Panc1 (cell line): Measurements from ENCODE around the gene STOX2. TPM values are rescaled to one million over a fixed set of nuclear protein-coding genes. Genes with fewer than 3 reads are reported as not detected.

Source experiments
- ATAC-seq: fragments of 200-7000 bp; cut with Tn5 transposase; 2 replicates; pipeline ENCODE4 v1.9.1; 2020; ENCODE audit warnings: mild to moderate bottlenecking, moderate library complexity
- BruUV-seq: library from RNA; stranded (reverse); fragments of 400-500 nt; replicated peaks from 2 replicates; lab custom pipeline; 2021; lab: Mats Ljungman, UMichigan
- CTCF ChIA-PET: fragments of 300-600 bp; sonication (Branson Sonifier 250); formaldehyde crosslinking; loops from one replicate; lab custom pipeline; 2022; ENCODE audit warnings: antibody characterized with exemption; lab: Charles Lee
- POLR2A ChIA-PET: fragments of 300-600 bp; sonication (Branson Sonifier 250); formaldehyde crosslinking; loops from one replicate; lab custom pipeline; 2022; ENCODE audit warnings: antibody characterized with exemption; lab: Charles Lee
- DNase-seq: peaks from one replicate; pipeline ENCODE4 v3.0.0-alpha.2; 2010; ENCODE audit warnings: low read depth, low spot score
- H3K27ac ChIP-seq: 2 replicates; pipeline ENCODE4 v1.5.1; 2011; ENCODE audit warnings: mild to moderate bottlenecking, low read length, inconsistent platforms
- H3K27me3 ChIP-seq: fragments of 200-500 bp; sonication (Bioruptor generic); 2 replicates; pipeline ENCODE4 v1.6.0; 2014; ENCODE audit warnings: low read length, inconsistent platforms; ENCODE audit not compliant: control insufficient read depth, insufficient read depth
- H3K36me3 ChIP-seq: fragments of 200-500 bp; sonication (Bioruptor generic); 2 replicates; pipeline ENCODE4 v1.5.1; 2014; ENCODE audit warnings: inconsistent platforms, mild to moderate bottlenecking, low read length, moderate library complexity; ENCODE audit not compliant: control insufficient read depth, insufficient read depth
- H3K4me1 ChIP-seq: 2 replicates; pipeline ENCODE4 v1.5.1; 2011; ENCODE audit warnings: inconsistent platforms, mild to moderate bottlenecking, low read length, moderate library complexity; ENCODE audit not compliant: control insufficient read depth, insufficient read depth
- H3K4me3 ChIP-seq, 2 experiments: 2 replicates each; pipeline ENCODE4 v1.5.1; 2011 to 2012; ENCODE audit warnings: low read depth in 2 of 2, low read length in 2 of 2, mild to moderate bottlenecking in 2 of 2, inconsistent platforms in 1 of 2, moderate library complexity in 1 of 2
- H3K9me3 ChIP-seq: fragments of 200-500 bp; sonication (Bioruptor generic); 2 replicates; pipeline ENCODE4 v1.5.1; 2014; ENCODE audit warnings: low read depth, mild to moderate bottlenecking, inconsistent platforms, low read length, moderate library complexity; ENCODE audit not compliant: control insufficient read depth, insufficient read depth
- POLR2AphosphoS5 ChIP-seq: IDR thresholded peaks from 2 replicates; pipeline ENCODE4 v1.6.1; 2012; ENCODE audit warnings: mild to moderate bottlenecking, low read depth, low read length, moderate library complexity
- SIN3A ChIP-seq: IDR thresholded peaks from 2 replicates; pipeline ENCODE4 v1.6.1; 2012; ENCODE audit warnings: low read depth, mild to moderate bottlenecking, low read length, moderate library complexity, borderline replicate concordance; ENCODE audit not compliant: insufficient read depth
- TCF7L2 ChIP-seq: IDR thresholded peaks from 2 replicates; pipeline ENCODE4 v1.6.1; 2011; ENCODE audit warnings: mild to moderate bottlenecking, low read depth, low read length, inconsistent platforms
- in situ Hi-C: cut with HindIII; loops from 2 replicates; pipeline ENCODE4 v1.10.0; 2016; ENCODE audit warnings: low sequenced_read_pairs, low pct_unique_long_range_greater_than_20kb
- intact Hi-C: fragments of 100-400 bp; cut with micrococcal nuclease; formaldehyde crosslinking; loops from one replicate; pipeline ENCODE4 v1.10.0; 2022; ENCODE audit not compliant: unreplicated experiment
- total RNA-seq: library from RNA; stranded (reverse); gene quantifications from one replicate; pipeline ENCODE4 v1.2.1, GENCODE V29; 2021; ENCODE audit not compliant: unreplicated experiment
- TF ChIP-seq, protein P1 (sequence below), 2 experiments: IDR thresholded peaks; 2 replicates each; pipeline ENCODE4 v1.6.1; 2011 to 2012; ENCODE audit warnings: low read depth in 2 of 2, control low read depth in 1 of 2, low read length in 1 of 2, mild to moderate bottlenecking in 1 of 2, moderate library complexity in 1 of 2; ENCODE audit not compliant: insufficient read depth in 1 of 2
- TF ChIP-seq, protein P2 (sequence below): fragments of 450-650 bp; IDR thresholded peaks from 2 replicates; pipeline ENCODE4 v1.5.1; 2017; ENCODE audit warnings: mild to moderate bottlenecking

The STOX2 gene
- total RNA-seq, 1 experiment from 2014 or later = 10.6 TPM

DNA sequence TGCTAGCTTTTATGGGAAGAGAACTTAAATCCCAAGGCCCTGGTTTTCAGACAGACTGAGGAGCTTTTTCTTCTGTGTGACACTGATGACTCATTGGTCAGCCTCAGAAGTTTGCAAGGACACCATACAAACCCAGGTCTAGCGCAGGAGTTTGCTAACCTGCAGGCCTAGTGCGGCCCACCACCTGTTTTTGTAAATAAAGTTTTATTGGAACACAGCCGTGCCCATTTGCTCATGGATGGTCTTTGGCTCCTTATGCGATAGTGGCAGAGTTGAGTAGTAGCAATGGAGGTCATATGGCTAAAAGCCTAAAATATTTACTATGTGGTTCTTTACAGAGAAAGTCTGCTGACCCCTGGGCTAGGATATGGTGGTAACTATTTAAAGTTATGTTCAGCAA lies 98.3 kb downstream of the STOX2 start:
- no TSS peak for BruUV-seq
- ChIA-PET POLR2A (no interaction called here), CTCF (no interaction called here)
- no peaks in the 10 kb centered on the region for H3K27me3 ChIP-seq
- intact Hi-C loops (no loop called here), in situ Hi-C loops (no loop called here)
- no peaks in the 10 kb centered on the region for H3K36me3 ChIP-seq
- DNase-seq = no peak
- H3K27ac ChIP-seq = no peak overlapping the region
- H3K4me3 ChIP-seq = no peak overlapping the region
- TF ChIP-seq SIN3A = no peak
- TF ChIP-seq POLR2AphosphoS5 = no peak
- TF ChIP-seq, protein P1, sequence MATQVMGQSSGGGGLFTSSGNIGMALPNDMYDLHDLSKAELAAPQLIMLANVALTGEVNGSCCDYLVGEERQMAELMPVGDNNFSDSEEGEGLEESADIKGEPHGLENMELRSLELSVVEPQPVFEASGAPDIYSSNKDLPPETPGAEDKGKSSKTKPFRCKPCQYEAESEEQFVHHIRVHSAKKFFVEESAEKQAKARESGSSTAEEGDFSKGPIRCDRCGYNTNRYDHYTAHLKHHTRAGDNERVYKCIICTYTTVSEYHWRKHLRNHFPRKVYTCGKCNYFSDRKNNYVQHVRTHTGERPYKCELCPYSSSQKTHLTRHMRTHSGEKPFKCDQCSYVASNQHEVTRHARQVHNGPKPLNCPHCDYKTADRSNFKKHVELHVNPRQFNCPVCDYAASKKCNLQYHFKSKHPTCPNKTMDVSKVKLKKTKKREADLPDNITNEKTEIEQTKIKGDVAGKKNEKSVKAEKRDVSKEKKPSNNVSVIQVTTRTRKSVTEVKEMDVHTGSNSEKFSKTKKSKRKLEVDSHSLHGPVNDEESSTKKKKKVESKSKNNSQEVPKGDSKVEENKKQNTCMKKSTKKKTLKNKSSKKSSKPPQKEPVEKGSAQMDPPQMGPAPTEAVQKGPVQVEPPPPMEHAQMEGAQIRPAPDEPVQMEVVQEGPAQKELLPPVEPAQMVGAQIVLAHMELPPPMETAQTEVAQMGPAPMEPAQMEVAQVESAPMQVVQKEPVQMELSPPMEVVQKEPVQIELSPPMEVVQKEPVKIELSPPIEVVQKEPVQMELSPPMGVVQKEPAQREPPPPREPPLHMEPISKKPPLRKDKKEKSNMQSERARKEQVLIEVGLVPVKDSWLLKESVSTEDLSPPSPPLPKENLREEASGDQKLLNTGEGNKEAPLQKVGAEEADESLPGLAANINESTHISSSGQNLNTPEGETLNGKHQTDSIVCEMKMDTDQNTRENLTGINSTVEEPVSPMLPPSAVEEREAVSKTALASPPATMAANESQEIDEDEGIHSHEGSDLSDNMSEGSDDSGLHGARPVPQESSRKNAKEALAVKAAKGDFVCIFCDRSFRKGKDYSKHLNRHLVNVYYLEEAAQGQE (IDR thresholded peaks at IDR 0.05; ENCODE audit: insufficient read depth in 1 of 2, low read depth in 2 of 2, low read length in 1 of 2) = no peak
- TF ChIP-seq TCF7L2 = no peak
- TF ChIP-seq, protein P2, sequence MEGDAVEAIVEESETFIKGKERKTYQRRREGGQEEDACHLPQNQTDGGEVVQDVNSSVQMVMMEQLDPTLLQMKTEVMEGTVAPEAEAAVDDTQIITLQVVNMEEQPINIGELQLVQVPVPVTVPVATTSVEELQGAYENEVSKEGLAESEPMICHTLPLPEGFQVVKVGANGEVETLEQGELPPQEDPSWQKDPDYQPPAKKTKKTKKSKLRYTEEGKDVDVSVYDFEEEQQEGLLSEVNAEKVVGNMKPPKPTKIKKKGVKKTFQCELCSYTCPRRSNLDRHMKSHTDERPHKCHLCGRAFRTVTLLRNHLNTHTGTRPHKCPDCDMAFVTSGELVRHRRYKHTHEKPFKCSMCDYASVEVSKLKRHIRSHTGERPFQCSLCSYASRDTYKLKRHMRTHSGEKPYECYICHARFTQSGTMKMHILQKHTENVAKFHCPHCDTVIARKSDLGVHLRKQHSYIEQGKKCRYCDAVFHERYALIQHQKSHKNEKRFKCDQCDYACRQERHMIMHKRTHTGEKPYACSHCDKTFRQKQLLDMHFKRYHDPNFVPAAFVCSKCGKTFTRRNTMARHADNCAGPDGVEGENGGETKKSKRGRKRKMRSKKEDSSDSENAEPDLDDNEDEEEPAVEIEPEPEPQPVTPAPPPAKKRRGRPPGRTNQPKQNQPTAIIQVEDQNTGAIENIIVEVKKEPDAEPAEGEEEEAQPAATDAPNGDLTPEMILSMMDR = no peak
- H3K9me3 ChIP-seq = no peaks in the 10 kb centered on the region
- ATAC-seq = no peak
- H3K4me1 ChIP-seq = no peaks in the 10 kb centered on the region

DNA sequence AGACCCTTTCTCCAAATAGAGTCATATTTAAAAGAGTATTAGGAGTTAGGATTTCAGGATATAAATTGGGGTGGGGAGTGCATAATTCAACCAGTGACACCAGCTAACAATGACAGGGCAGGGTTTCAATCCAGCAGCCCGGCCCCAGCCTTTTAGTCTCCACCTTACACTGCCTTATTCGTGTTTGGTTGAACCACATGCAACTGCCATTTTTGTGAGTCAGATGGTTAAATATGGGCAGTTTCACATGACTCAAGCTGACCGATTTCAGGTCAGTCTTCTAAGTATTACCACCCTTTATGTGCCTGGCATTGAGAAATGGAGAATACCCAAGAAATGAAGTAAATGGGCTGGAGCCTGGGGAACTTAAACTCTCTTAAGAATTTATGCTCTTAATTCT lies 102.8 kb downstream of the STOX2 start:
- ATAC-seq (no peak), DNase-seq (no peak)
- no peaks in the 10 kb centered on the region for H3K4me1 ChIP-seq
- BruUV-seq = no TSS peak
- ChIA-PET CTCF (no interaction called here), POLR2A (no interaction called here)
- in situ Hi-C loops = no loop called here
- H3K27ac ChIP-seq = no peak overlapping the region
- no peak overlapping the region for H3K4me3 ChIP-seq
- no peaks in the 10 kb centered on the region; the same call in 1 of the 2 replicates for H3K36me3 ChIP-seq
- intact Hi-C loops = no loop called here
- no peak for TF ChIP-seq TCF7L2
- no peak for TF ChIP-seq SIN3A
- no peak for TF ChIP-seq POLR2AphosphoS5
- TF ChIP-seq, protein P2 = no peak
- TF ChIP-seq, protein P1 (IDR thresholded peaks at IDR 0.05; ENCODE audit: insufficient read depth in 1 of 2, low read depth in 2 of 2, low read length in 1 of 2) = no peak
- H3K9me3 ChIP-seq = no peaks in the 10 kb centered on the region
- H3K27me3 ChIP-seq = no peaks in the 10 kb centered on the region
